ENCODE data around the gene PKDREJ.

DNA sequence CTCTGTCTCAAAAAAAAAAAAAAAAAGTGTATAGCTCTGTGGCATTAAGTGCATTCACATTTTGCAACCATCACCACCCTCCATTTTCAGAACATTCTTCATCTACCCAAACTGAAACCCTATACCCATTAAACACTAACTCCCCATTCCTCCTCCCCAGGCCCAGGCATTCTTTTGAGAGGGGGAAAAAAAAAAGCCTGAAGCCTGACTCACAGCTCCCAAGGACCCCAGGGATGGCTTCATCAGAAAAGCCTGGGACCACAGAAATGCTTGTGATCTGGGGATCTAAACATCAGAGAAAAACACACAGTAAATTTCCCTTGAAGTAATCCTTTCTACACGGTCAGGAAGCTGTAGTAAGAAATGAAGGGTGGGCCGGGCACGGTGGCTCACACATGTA lies 22.9 kb upstream of the PKDREJ start:
- TF ChIP-seq, protein P1, sequence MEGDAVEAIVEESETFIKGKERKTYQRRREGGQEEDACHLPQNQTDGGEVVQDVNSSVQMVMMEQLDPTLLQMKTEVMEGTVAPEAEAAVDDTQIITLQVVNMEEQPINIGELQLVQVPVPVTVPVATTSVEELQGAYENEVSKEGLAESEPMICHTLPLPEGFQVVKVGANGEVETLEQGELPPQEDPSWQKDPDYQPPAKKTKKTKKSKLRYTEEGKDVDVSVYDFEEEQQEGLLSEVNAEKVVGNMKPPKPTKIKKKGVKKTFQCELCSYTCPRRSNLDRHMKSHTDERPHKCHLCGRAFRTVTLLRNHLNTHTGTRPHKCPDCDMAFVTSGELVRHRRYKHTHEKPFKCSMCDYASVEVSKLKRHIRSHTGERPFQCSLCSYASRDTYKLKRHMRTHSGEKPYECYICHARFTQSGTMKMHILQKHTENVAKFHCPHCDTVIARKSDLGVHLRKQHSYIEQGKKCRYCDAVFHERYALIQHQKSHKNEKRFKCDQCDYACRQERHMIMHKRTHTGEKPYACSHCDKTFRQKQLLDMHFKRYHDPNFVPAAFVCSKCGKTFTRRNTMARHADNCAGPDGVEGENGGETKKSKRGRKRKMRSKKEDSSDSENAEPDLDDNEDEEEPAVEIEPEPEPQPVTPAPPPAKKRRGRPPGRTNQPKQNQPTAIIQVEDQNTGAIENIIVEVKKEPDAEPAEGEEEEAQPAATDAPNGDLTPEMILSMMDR (conservative IDR thresholded peaks at IDR 0.05; ENCODE audit: low read length), result no peak
- TF ChIP-seq EZH2phosphoT487 (IDR thresholded peaks at IDR 0.05; ENCODE audit: borderline replicate concordance, low read depth, low read length), result no peak
